Measurements from ENCODE around the gene LRRC74A. TPM values are rescaled to one million over a fixed set of nuclear protein-coding genes. Genes with fewer than 3 reads are reported as not detected.

The LRRC74A gene
- total RNA-seq, 1 experiment from 2014 or later, result not detected

DNA sequence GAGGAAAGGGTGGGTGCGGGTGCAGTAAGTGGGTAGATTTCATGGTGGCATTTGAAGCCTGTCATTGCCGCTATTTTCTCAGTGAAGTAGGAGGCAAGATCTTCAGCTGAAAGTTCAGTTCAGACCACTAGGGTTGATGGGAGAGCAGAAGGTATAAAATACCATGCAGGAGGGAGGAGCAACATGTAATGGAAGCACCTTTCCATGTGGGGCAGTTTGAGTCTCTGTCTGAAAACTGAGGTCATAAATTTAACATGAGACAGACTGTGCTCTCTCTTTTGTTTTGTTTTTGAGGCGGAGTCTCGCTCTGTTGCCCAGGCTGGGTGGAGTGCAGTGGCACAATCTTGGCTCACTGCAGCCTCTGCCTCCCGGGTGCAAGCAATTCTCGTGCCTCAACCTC is 22.7 kb downstream of the LRRC74A start:
- no peak overlapping the region for H2BK15ac ChIP-seq (ENCODE audit: low read depth, low read length)
- H4K20me1 ChIP-seq (ENCODE audit: control insufficient read depth, insufficient read depth, insufficient read length), result no peaks in the 10 kb centered on the region
- no peak overlapping the region for H3K4me2 ChIP-seq (ENCODE audit: insufficient read depth, insufficient read length, low read length)
- no peaks in the 10 kb centered on the region for H3K4me1 Mint-ChIP-seq
- H2BK12ac ChIP-seq (ENCODE audit: insufficient read length, low read depth, low read length), result no peak overlapping the region
- H3K9me3 Mint-ChIP-seq, result no peaks in the 10 kb centered on the region
- no peak overlapping the region for H3K23ac ChIP-seq (ENCODE audit: insufficient read length, low read depth, low read length)
- no peak overlapping the region for H3K9ac ChIP-seq (ENCODE audit: extremely low read depth, insufficient read length, low read length)
- no peak overlapping the region for H3K4ac ChIP-seq (ENCODE audit: low read depth, low read length)
- H2BK20ac ChIP-seq (ENCODE audit: low read depth, low read length, poor library complexity, severe bottlenecking), result no peak overlapping the region
- peaks cover 11% of the 10 kb centered on the region for H3K27me3 Mint-ChIP-seq (ENCODE audit: low read depth)
- peak overlapping the region in 1 of 3 experiments; percentile 1; a peak in 1 of 7 replicates for H3K27ac Mint-ChIP-seq
- H3K79me2 ChIP-seq (ENCODE audit: insufficient read depth, low read length), result no peaks in the 10 kb centered on the region
- no peak overlapping the region for H2AFZ ChIP-seq (ENCODE audit: low read length)
- no CpG with 5 or more reads among the region's 6 CpGs for WGBS (ENCODE audit: extremely low coverage, insufficient read length, low lambda C conversion rate)
- no peaks in the 10 kb centered on the region for H3K23me2 ChIP-seq (ENCODE audit: insufficient read length, low read depth, low read length, poor library complexity, severe bottlenecking)
- H3K56ac ChIP-seq (ENCODE audit: insufficient read length, low read depth, low read length), result no peak overlapping the region
- H3K4me3 Mint-ChIP-seq, result peak overlapping the region in 1 of 2 experiments; percentile 4; a peak in 1 of 5 replicates
- no peaks in the 10 kb centered on the region for H3K27me3 ChIP-seq (ENCODE audit: insufficient read depth, low read length)
- no peak overlapping the region for H2AK5ac ChIP-seq (ENCODE audit: insufficient read length, low read length)
- H3K36me3 Mint-ChIP-seq (ENCODE audit: insufficient read depth in 1 of 3, low read depth in 3 of 3), result no peaks in the 10 kb centered on the region
- TF ChIP-seq, protein P1, sequence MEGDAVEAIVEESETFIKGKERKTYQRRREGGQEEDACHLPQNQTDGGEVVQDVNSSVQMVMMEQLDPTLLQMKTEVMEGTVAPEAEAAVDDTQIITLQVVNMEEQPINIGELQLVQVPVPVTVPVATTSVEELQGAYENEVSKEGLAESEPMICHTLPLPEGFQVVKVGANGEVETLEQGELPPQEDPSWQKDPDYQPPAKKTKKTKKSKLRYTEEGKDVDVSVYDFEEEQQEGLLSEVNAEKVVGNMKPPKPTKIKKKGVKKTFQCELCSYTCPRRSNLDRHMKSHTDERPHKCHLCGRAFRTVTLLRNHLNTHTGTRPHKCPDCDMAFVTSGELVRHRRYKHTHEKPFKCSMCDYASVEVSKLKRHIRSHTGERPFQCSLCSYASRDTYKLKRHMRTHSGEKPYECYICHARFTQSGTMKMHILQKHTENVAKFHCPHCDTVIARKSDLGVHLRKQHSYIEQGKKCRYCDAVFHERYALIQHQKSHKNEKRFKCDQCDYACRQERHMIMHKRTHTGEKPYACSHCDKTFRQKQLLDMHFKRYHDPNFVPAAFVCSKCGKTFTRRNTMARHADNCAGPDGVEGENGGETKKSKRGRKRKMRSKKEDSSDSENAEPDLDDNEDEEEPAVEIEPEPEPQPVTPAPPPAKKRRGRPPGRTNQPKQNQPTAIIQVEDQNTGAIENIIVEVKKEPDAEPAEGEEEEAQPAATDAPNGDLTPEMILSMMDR (conservative IDR thresholded peaks at IDR 0.05), result peak; percentile 34; the same call in 2 of the 3 replicates
- no peaks in the 10 kb centered on the region for H3K4me1 ChIP-seq (ENCODE audit: insufficient read depth, low read length)
- no peak overlapping the region for H4K5ac ChIP-seq (ENCODE audit: insufficient read length, low read depth, low read length)
- no peak overlapping the region for H3K14ac ChIP-seq (ENCODE audit: insufficient read depth, low read length)
- H3K27ac ChIP-seq (ENCODE audit: insufficient read length, low read depth, low read length), result no peak overlapping the region
- H3K9me3 ChIP-seq (ENCODE audit: control insufficient read depth, low read depth, low read length), result no peaks in the 10 kb centered on the region
- H3K18ac ChIP-seq (ENCODE audit: insufficient read length, low read depth, low read length), result no peak overlapping the region
- no peak overlapping the region for H2BK5ac ChIP-seq (ENCODE audit: insufficient read length, low read length)
- H4K8ac ChIP-seq (replicated peaks; ENCODE audit: insufficient read length, low read depth, low read length), result no peak overlapping the region
- DNase-seq, result no peak
- H2BK120ac ChIP-seq (ENCODE audit: low read depth, low read length, poor library complexity, severe bottlenecking), result no peak overlapping the region
- no peak overlapping the region for H4K91ac ChIP-seq (ENCODE audit: insufficient read length, low read depth, low read length)
- no peaks in the 10 kb centered on the region for H3K79me1 ChIP-seq (ENCODE audit: insufficient read depth, low read depth, low read length, poor library complexity, severe bottlenecking)
- H3T11ph ChIP-seq (ENCODE audit: low read length), result no peak overlapping the region

Measured in H9 (cell line).